ENCODE measurements around the gene ANAPC2. TPM values are rescaled to one million over a fixed set of nuclear protein-coding genes. Genes with fewer than 3 reads are reported as not detected.

The ANAPC2 gene
- total RNA-seq, 1 experiment from 2014 or later = 27.2 TPM

DNA sequence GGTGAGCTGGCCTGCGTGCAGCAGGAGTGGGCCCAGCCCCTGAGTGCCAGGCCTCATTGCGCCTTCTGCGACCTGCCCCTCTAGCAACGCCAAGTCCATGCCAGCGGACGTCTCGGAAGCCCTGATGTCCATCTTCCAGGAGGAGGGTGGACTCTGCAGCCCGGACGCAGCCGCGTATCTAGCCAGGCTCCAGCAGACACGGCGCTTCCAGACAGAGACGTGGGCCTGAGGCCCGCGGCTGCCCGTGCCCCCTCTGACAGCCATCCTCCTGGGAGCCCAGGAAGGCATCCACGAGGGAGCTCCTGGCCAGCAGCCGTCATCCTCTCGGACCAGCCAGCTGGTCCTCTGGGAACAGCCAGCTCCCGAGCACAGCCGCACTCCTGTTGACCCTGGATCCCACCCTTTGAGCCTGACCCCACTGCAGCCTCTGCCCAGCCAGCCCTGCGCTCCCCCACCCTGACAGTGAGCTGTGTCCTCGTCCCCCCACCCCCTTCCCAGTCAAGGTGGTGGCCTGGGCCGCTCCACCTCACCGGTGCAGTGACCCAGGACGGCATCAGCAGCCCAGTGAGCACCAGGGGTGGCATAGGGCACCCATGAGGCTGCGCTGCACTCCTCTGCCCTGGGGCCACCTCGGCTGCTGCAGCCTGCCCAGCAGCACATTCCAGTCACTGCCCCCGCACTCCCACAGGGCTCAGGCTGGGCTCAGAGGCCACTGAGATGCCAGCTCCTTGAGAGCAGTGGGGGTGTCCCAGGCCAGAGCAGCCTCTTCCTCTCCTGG lies 28.0 kb upstream of the ANAPC2 start:
- DNase-seq (ENCODE audit: low read depth) = no peak

GRCh38 chr9:137215196-137215986 lies 27.0 kb upstream of the ANAPC2 start:
- no peak for DNase-seq (ENCODE audit: low read depth)

DNA sequence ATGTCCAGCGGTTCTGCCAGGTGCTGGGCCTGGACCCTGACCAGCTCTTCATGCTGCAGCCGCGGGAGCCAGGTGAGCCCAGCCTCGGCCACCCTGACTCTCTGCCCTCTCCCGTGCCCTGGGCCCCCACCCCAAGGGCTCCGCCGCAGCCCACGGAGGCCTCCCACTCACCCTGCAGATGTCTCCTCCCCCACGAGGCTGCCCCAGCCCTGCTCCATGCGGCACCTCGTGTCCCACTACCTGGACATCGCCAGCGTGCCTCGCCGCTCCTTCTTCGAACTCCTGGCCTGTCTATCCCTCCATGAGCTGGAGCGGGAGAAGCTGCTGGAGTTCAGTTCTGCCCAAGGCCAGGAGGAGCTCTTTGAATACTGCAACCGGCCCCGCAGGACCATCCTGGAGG lies 26.3 kb upstream of the ANAPC2 start:
- DNase-seq (ENCODE audit: low read depth) = no peak

DNA sequence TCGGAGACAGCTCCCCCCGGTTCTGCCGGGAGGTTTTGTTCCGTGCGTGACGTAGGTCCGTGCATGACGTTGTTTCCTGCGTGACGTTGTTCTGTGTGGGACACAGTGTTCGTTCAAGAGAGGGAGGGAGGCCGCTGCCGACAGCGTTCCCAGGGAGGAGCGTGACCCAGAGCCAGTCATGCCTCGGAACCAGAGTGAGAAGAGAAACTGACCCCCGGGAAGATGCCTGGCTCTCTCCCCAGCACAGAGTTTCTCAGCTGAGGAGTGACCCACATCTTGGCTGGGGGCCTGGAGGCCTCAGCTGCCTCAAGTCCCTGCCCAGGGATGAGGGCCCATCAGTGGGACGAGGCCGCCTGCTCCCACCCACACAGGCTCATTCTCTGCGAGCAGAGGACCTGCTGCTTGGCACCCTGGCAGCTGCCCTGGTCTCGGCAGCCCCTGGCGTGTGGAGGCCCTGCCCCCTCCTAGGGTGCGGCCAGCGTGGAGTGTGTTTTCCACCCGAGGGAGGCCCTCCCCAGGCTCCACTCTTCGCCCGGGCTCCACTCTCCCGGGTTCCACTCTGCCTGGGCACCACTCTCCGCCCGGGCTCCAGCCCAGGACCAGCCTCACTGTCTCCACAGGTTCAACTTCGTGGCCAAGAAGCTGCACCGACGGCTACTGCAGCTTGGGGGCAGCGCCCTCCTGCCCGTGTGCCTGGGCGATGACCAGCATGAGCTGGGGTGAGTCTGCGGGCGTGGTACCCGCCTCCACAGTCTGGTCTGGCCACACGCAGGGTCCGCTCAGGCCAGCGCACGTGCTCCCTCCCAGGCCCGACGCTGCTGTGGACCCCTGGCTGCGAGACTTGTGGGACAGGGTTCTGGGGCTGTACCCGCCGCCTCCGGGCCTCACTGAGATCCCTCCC lies 25.1 kb upstream of the ANAPC2 start:
- no peak for DNase-seq (ENCODE audit: low read depth)

- no peak for DNase-seq (ENCODE audit: low read depth)
Measured at GRCh38 chr9:137212520-137212919, 24.2 kb upstream of the ANAPC2 start.

DNA sequence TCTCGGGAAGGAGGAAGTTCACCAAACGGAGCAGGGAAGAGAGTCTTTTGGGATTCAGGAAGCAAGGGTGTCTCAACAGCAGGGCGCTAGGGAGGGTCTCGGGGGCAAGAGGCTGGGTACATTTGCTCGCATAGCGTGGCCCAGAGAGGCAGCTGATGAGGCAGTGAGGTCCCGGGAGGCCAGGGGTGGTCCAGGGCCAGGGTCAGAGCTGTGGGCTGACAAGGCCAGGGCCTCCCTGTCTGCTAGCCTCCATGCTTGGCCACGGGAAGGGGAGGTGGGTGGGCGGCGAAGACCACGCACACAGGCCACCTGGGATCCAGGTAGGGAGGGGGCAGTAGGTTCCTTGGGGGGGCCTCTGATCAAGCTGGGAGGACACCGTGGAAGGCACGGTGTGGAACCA lies 23.2 kb upstream of the ANAPC2 start:
- no peak for DNase-seq (ENCODE audit: low read depth)

DNA sequence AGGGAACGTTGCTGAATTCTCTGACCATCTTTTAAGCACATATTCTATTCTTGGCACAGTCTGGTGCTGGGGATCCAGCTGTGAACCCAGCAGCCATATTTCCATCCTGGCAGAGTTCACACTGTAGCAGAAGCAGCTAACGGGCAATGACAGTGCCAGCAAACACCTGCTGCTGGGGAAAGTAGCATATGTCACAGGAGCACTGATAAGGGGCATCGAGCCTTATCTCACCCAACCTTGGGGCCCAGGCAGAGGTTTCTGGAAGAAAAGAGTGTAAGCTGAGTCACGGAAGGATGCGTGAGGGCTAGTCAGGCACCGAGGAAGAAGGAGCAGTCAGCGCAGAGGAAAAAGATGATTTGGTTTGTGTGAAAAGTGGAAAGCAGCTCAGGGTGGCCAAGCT lies 18.2 kb upstream of the ANAPC2 start:
- DNase-seq (ENCODE audit: low read depth) = no peak

DNA sequence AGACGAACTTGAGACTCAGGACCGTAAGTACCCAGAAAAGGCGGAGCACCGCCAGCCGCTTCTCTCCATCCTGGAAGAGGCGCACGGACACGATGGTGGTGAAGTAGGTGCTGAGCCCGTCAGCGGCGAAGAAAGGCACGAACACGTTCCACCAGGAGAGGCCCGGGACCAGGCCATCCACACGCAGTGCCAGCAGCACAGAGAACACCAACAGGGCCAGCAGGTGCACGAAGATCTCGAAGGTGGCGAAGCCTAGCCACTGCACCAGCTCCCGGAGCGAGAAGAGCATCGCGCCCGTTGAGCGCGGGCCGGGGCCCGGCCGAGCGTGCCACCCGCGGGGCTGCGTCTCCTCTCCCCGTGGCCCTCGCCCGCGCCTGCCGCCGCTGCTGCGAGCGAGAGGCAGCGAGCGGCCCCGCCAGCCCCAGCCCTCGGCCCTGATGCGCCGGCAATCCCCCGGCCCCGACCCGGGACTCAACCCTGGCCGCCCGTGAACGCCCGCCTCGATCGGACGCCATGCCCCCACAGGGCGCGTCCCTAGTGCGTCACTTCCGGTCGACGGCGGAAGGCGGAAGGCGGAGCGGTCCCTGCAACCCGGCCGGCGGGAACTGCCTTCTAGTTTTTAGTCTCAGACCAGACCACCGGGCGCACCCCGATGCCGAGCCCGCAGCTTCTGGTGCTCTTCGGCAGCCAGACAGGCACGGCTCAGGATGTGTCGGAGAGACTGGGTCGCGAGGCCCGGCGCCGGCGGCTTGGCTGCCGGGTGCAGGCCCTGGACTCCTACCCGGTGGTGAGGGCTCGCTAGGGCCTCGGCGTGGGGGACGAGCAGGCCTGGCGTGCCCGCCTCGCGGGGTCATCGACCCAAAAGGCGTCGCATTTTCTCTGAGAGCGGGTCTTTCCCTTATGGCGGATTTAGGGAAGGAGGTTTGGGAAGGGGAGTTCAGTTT lies 17.0 kb upstream of the ANAPC2 start, which contains the start of the genes NDOR1 and TMEM203:
NDOR1 (plus strand) TSS at position 575 of the 944 bp plus-strand sequence; CDS start at position 653, 78 bp downstream.
TMEM203 (minus strand) TSS at position 523 of the 944 bp plus-strand sequence; CDS start at position 289, 234 bp downstream.
- DNase-seq (ENCODE audit: low read depth) = peak; percentile 77

GRCh38 chr9:137204731-137205125 lies 16.4 kb upstream of the ANAPC2 start:
- DNase-seq (ENCODE audit: low read depth) = no peak

- no peak for DNase-seq (ENCODE audit: low read depth)
Measured at GRCh38 chr9:137202966-137203365, 14.6 kb upstream of the ANAPC2 start.

DNA sequence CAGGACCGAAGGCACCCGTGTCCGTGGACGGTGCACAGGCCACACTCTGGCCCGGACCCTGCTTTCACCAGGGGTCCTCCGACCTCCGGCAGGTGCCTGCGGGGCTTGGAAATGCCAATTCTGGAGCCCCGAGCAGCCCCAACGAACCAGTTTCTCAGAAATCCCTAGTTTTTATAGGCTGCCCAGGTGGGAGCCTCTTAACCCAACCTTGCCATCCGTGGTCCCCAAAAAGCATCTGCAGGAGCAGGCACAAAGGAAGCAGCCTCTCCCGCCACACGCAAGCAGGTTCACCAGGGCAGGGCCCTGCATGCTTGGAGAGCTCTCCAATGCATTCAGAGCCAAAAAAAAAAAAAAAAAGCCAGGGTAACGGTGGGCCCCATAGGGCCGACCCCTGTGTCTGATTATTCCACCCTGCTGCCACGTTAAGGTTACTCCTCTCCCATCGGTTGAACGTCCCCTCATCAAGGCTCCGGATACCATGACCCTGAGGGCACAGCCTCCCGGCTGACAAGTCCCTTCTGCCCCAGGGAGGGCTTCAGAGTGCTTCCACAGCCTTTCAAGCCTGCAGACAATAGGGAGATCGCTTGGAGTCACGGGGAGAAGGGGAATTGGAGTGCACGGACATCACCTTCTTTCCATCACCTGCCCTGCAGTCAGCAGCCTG lies 13.0 kb upstream of the ANAPC2 start:
- no peak for DNase-seq (ENCODE audit: low read depth)

DNA sequence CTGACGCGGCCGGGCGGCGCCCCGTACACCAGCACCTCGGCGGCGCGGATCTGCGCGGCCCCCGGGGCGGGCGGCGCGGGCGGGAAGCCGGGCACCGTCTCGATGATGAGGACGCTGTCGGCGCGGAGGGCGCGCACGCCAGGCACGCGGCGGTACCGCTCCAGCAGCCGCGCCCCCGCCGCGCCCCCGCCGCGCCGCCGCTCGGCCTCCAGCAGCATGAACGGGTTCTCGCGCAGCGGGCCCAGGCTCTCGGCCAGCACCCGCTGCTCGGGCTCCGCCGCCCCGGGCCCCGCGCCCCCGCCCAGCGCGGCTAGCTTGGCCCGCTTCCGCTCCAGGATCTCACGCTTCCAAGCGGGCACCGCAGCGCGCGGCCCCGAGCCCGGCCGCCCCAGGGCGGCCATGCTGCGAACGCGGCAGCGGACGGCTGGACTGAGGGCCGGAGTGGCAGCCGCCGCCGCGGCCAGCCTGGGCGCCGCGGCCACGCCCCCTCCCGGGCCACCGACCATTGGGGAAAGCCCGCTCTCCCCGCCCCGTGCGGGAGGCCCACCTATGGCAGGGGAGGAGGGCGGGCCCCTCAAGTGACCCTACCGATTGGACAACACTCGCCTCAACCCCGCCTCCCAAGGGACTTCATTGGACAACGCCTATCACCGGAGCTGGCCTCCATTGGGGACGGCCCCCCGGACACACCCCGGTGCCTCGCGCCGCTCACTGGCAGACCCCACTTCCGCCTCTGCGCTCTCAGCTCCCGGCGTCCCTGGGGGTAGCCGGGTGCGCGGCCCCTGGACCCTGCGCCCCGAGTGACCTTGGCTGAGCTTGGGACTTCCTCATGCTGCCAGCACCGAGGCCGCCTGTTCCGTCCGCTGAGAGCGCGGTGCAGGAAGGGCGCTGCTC lies 12.2 kb upstream of the ANAPC2 start, which contains the start of gene TPRN:
TPRN (minus strand) TSS at position 431 of the 894 bp plus-strand sequence; CDS start at position 401, 30 bp downstream.
- peak; percentile 99 for DNase-seq (ENCODE audit: low read depth)

DNA sequence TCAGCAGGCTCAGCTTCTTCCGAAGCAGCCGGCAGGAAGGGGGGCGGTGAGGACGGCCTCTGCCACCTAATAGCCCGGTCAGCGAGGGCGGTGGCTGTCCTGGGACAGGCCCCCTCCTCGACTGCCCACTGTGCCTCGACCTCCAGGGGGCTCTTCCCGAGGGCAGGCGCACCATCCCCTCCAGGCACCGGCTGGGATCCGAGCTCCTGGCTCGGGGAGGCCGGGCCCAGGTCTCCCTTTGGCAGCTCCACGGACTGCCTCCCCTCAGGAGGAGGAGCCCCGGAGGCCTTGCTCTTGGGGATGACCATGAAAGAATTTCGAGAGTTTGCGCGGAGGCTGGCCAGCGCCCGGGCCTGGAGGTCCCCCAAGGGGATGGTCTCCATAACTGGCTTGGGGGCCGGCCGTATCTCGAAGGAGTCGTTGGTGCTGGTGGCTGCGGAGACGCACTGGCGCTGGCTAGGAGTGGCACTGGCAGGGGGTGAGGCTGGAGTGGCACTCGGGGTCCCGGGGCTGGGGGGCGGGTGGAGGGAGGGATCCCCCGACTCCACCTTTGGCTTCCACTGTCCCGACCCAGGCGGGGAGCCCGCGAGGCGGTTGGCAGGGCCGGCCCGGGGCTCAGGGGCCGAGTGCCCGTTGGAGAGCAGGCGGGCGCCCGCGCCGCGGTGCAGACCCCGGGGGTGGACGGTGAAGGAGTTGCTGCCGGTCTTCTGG lies 11.2 kb upstream of the ANAPC2 start:
- DNase-seq (ENCODE audit: low read depth) = no peak

- DNase-seq (ENCODE audit: low read depth) = no peak
Measured at GRCh38 chr9:137198902-137199283, 10.5 kb upstream of the ANAPC2 start.

DNA sequence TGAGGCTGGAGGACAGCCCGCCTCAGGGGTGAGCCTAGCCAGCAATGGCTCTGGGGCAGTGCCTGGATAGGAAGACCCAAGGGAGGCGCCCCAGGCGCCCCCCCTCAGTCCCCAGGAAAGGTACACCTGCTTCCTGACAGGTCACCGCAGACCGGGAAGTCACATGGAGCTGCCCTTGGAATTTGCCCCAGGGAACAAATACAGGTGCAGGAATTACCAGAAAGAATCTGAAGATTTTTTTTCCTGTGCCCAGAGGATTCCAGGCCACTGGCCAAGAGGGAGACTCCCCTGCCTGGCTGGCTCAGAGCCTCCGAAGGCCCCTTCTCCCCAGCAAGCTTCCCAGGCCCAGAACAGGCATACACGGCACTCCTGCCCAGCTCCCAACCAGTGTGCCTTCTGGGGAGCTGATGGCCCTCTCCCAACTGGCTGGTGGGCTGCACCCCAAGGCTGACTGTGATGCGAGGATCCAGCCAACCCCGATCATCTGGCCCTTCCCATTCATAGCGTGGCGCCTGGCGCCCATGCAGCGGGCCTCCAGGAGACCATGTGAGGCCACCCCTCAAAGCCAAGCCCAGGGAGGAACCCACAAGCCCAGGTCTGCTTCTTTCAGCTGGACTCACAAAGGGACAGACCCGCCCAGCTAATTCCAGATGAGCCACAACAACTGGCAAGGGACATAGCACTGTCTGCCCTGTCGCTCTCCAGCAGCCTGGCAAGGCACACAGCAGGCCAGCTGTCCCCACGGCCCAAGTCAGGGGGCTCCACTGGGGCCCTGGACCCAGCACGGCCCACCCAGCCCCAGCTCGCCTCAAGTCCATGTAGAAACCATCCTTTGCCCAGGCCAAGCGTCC lies 9.9 kb upstream of the ANAPC2 start:
- no peak for DNase-seq (ENCODE audit: low read depth)

DNA sequence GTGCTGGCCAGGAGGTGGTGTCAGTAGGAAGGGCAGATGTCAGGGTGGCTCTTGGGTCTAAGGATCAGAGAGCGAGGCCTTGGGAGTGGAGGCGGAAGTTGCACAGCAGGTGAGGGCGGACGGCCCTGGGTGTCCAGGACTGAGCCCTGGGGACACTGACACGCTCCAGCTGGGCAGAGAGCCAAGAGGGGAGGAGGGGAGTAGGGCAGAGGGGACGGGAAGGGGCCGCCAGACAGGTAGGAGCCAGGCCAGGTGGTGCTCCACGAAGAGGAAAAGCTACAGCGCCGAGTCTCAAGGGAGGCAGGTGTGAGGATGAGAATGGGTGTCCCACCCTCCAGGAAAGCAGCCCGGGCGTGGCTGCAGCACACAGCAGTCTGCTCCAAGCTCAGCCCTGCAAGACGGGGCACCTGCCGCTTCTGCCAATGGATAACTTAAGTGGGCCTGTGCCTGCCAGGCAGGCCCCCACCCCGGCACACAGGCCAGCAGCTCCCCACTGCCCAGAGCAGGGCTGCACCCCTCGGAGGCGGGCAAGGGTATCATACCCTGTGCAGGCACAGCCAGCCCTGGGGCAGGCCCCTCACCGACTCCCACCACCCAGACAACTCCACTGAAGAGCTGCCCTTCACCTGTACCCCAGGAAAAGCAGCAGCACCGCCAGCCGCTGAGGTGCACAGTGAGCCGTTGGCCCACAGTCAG lies 7.3 kb upstream of the ANAPC2 start:
- DNase-seq (ENCODE audit: low read depth) = no peak
